Ascending aorta (tissue), 2 donors: Measurements from ENCODE around the gene FDXACB1. TPM values are rescaled to one million over a fixed set of nuclear protein-coding genes. Genes with fewer than 3 reads are reported as not detected.

Source experiments
- DNase-seq, 2 donors: peaks; one replicate each; pipeline ENCODE4 v3.0.0-alpha.2; 2019; ENCODE audit warnings: low spot score in 2 of 2
- H3K27ac ChIP-seq, 2 donors: fragments of 200-600 bp; sonication (generic); one replicate each; pipeline ENCODE4 v1.5.1; 2016 to 2017; ENCODE audit warnings: mild to moderate bottlenecking in 1 of 2
- H3K27me3 ChIP-seq: fragments of 200-600 bp; sonication (generic); one replicate; pipeline ENCODE4 v1.5.1; 2017
- H3K36me3 ChIP-seq, 2 donors: fragments of 200-600 bp; sonication (generic); one replicate each; pipeline ENCODE4 v1.5.1; 2016
- H3K4me1 ChIP-seq, 2 donors: fragments of 200-600 bp; sonication (generic); one replicate each; pipeline ENCODE4 v1.5.1; 2016 to 2017; ENCODE audit warnings: mild to moderate bottlenecking in 1 of 2
- H3K4me3 ChIP-seq, 2 donors: fragments of 200-600 bp; sonication (generic); one replicate each; pipeline ENCODE4 v1.5.1; 2016 to 2017; ENCODE audit warnings: mild to moderate bottlenecking in 1 of 2
- H3K9me3 ChIP-seq, 2 donors: fragments of 200-600 bp; sonication (generic); one replicate each; pipeline ENCODE4 v1.5.1; 2016
- CTCF ChIP-seq, 3 experiments: fragments of 200-600 bp in 2 of 3; fragments of 450-650 bp in 1 of 3; sonication (generic) in 2 of 3; IDR thresholded peaks; one replicate each; pipeline ENCODE4 v1.5.1; 2016 to 2019; ENCODE audit warnings: antibody characterized with exemption in 3 of 3, mild to moderate bottlenecking in 1 of 3, moderate library complexity in 1 of 3
- intact Hi-C: fragments of 100-400 bp; cut with DNase I; formaldehyde crosslinking; loops from one replicate; pipeline ENCODE4 v1.15.1; 2023
- total RNA-seq: library from RNA; depleted of rRNA; stranded (reverse); fragments of >200 nt; gene quantifications from one replicate; pipeline ENCODE4 v1.1.0, GENCODE V29; 2016

Gene FDXACB1
- total RNA-seq, 1 donor from 2014 or later, result 0.53 TPM

- intact Hi-C loops, result no loop called here
- no peak for TF ChIP-seq CTCF (IDR thresholded peaks at IDR 0.05)
- no peaks in the 10 kb centered on the region for H3K4me1 ChIP-seq
Measured at GRCh38 chr11:111849631-111850030, 29.3 kb downstream of the FDXACB1 start.

GRCh38 chr11:111846636-111847035 lies 32.3 kb downstream of the FDXACB1 start:
- no peak overlapping the region for H3K4me3 ChIP-seq
- no peaks in the 10 kb centered on the region for H3K27me3 ChIP-seq
- intact Hi-C loops, result no loop called here
- H3K27ac ChIP-seq, result no peak overlapping the region
- no peaks in the 10 kb centered on the region for H3K9me3 ChIP-seq
- no peak for TF ChIP-seq CTCF (IDR thresholded peaks at IDR 0.05)
- no peak for DNase-seq
- H3K4me1 ChIP-seq, result no peaks in the 10 kb centered on the region
- H3K36me3 ChIP-seq, result peaks cover 40 to 63% of the 10 kb centered on the region in 2 donors

More at GRCh38 chr11:111849631-111850030, 29.3 kb downstream of the FDXACB1 start:
- Histone ChIP-seq H3K27ac (no peak overlapping the region), H3K36me3 (peaks cover 65 to 80% of the 10 kb centered on the region in 2 donors), H3K27me3 (no peaks in the 10 kb centered on the region), H3K9me3 (no peaks in the 10 kb centered on the region), H3K4me3 (no peak overlapping the region)
- no peak for DNase-seq

GRCh38 chr11:111846063-111846462 lies 32.9 kb downstream of the FDXACB1 start:
- TF ChIP-seq CTCF (IDR thresholded peaks at IDR 0.05), result no peak
- peaks cover 38 to 57% of the 10 kb centered on the region in 2 donors for H3K36me3 ChIP-seq
- H3K27me3 ChIP-seq, result no peaks in the 10 kb centered on the region
- intact Hi-C loops, result no loop called here
- peaks cover 0 to 2% of the 10 kb centered on the region in 2 donors for H3K4me1 ChIP-seq
- no peak overlapping the region for H3K4me3 ChIP-seq
- DNase-seq, result no peak
- H3K9me3 ChIP-seq, result no peaks in the 10 kb centered on the region
- H3K27ac ChIP-seq, result no peak overlapping the region

- H3K9me3 ChIP-seq, result no peaks in the 10 kb centered on the region
- DNase-seq, result no peak
- no peak overlapping the region for H3K27ac ChIP-seq
- no peak overlapping the region for H3K4me3 ChIP-seq
- peaks cover 0 to 2% of the 10 kb centered on the region in 2 donors for H3K4me1 ChIP-seq
- intact Hi-C loops, result no loop called here
- H3K36me3 ChIP-seq, result peaks cover 37 to 52% of the 10 kb centered on the region in 2 donors
- TF ChIP-seq CTCF (IDR thresholded peaks at IDR 0.05), result no peak
- no peaks in the 10 kb centered on the region for H3K27me3 ChIP-seq
Measured at GRCh38 chr11:111845276-111846028, 33.5 kb downstream of the FDXACB1 start.

- intact Hi-C loops, result loop anchor here (5.0 kb wide), 2 partner anchors 66 to 256 kb away; no protein-coding TSS in a partner anchor
- H3K9me3 ChIP-seq, result no peaks in the 10 kb centered on the region
- TF ChIP-seq CTCF (IDR thresholded peaks at IDR 0.05), result no peak
- no peak overlapping the region for H3K4me3 ChIP-seq
- no peaks in the 10 kb centered on the region for H3K27me3 ChIP-seq
- H3K36me3 ChIP-seq, result peaks cover 30 to 38% of the 10 kb centered on the region in 2 donors
- peaks cover 0 to 2% of the 10 kb centered on the region in 2 donors for H3K4me1 ChIP-seq
- H3K27ac ChIP-seq, result no peak overlapping the region
- DNase-seq, result no peak
Measured at GRCh38 chr11:111843661-111844060, 35.3 kb downstream of the FDXACB1 start.
